Stimulated activated CD4-positive, alpha-beta T cell treated with anti-CD3 and anti-CD28 coated beads, Interleukin-15, amount 100 ng/mL, for 48 hours (primary cell): ENCODE results near the gene CDIP1.
A peak's percentile ranks its signal among the peaks of the same experiment; 100 is the strongest.

ENCODE experiments used
- DNase-seq, 2 donors: peaks; one replicate each; pipeline ENCODE4 v3.0.0-alpha.2; 2020; ENCODE audit warnings: low read depth in 2 of 2

The CDIP1 gene

GRCh38 chr16:4489030-4489429, 49.5 kb downstream of the CDIP1 start:
- no peak for DNase-seq

GRCh38 chr16:4488499-4488967, 50.0 kb downstream of the CDIP1 start:
- no peak for DNase-seq

- DNase-seq: no peak
Observed at GRCh38 chr16:4487955-4488498, 50.5 kb downstream of the CDIP1 start.

GRCh38 chr16:4486126-4486893, 52.3 kb downstream of the CDIP1 start:
- DNase-seq: no peak

- no peak for DNase-seq
Observed at GRCh38 chr16:4481963-4482362, 56.6 kb downstream of the CDIP1 start.

- no peak for DNase-seq
Observed at GRCh38 chr16:4481526-4481925, 57.0 kb downstream of the CDIP1 start.

- DNase-seq: no peak
Observed at GRCh38 chr16:4477966-4478365, 60.6 kb downstream of the CDIP1 start.

GRCh38 chr16:4475880-4476788, 62.4 kb downstream of the CDIP1 start, which contains the start of gene HMOX2:
Gene HMOX2, plus strand, starts transcription at chr16:4476398. Its CDS starts 29,127 bp downstream, at chr16:4505525.
- peak; percentile 89 to 93 for DNase-seq

GRCh38 chr16:4474192-4474961, 64.2 kb downstream of the CDIP1 start, which contains the start of gene NMRAL1:
Gene NMRAL1, minus strand, starts transcription at chr16:4474625. Its CDS starts 493 bp downstream, at chr16:4474132.
- peak; percentile 90 for DNase-seq

GRCh38 chr16:4472880-4473279, 65.7 kb downstream of the CDIP1 start:
- DNase-seq: no peak

GRCh38 chr16:4471869-4472268, 66.7 kb downstream of the CDIP1 start:
- DNase-seq: no peak

GRCh38 chr16:4468972-4469371, 69.6 kb downstream of the CDIP1 start:
- DNase-seq: no peak

- no peak for DNase-seq
Observed at GRCh38 chr16:4467916-4468315, 70.7 kb downstream of the CDIP1 start.

GRCh38 chr16:4465977-4466779, 72.4 kb downstream of the CDIP1 start:
- DNase-seq: peak in 1 of 2 donors; percentile 46

- DNase-seq: no peak
Observed at GRCh38 chr16:4463522-4464163, 74.9 kb downstream of the CDIP1 start.

- DNase-seq: no peak
Observed at GRCh38 chr16:4461250-4462085, 77.1 kb downstream of the CDIP1 start.

- DNase-seq: no peak
Observed at GRCh38 chr16:4460936-4461249, 77.7 kb downstream of the CDIP1 start.
